GM20000 (cell line): ENCODE results near the gene KIF9.
A peak's percentile ranks its signal among the peaks of the same experiment; 100 is the strongest.

Experiments
- DNase-seq: peaks from one replicate; pipeline ENCODE4 v3.0.0; 2012; ENCODE audit warnings: low spot score
- CTCF ChIP-seq: IDR thresholded peaks from 2 replicates; pipeline ENCODE4 v1.5.1; 2012; ENCODE audit warnings: mild to moderate bottlenecking, control low read depth; ENCODE audit errors: extremely low read depth, missing control alignments

The KIF9 gene

DNA sequence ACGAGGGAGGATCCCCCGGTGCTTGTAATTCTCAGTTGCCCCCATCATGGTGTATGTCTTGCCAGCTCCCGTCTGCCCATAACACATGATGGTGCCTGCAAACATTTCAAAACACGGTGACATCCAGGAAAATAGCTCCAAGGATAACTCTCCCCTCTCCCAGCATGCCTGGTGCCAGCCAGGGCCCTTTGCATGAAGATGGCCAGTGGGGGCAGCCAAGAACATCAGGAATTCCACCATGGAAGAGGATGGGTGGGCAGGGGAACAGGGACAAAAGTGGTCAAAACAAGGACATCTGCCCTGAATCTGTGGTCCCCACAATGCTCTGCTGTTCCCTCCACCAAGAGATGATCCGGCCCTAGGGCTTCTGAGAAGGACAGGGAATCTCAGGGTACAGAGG is 9.0 kb downstream of the KIF9 start:
- DNase-seq, result no peak
- TF ChIP-seq CTCF, result peak; percentile 5

GRCh38 chr3:47270526-47270925 is 12.1 kb downstream of the KIF9 start:
- no peak for TF ChIP-seq CTCF

DNA sequence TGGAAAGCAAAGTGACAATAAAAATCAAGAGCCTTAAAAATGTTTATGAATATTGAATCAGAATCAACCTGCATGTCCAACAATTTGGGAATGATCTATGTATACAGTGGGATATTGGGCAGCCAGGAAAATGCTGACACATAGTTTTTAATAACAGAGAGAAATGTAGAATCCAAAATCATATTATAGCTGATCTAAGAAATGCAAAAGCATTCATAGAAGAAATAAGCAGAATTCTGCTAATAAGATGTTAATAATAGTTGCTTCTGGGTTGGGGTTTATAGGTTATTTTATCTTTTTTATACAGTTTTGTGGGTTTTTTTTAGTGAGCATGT is 15.1 kb downstream of the KIF9 start:
- no peak for DNase-seq
- TF ChIP-seq CTCF, result no peak

More at GRCh38 chr3:47270526-47270925, 12.1 kb downstream of the KIF9 start:
- DNase-seq, result no peak

DNA sequence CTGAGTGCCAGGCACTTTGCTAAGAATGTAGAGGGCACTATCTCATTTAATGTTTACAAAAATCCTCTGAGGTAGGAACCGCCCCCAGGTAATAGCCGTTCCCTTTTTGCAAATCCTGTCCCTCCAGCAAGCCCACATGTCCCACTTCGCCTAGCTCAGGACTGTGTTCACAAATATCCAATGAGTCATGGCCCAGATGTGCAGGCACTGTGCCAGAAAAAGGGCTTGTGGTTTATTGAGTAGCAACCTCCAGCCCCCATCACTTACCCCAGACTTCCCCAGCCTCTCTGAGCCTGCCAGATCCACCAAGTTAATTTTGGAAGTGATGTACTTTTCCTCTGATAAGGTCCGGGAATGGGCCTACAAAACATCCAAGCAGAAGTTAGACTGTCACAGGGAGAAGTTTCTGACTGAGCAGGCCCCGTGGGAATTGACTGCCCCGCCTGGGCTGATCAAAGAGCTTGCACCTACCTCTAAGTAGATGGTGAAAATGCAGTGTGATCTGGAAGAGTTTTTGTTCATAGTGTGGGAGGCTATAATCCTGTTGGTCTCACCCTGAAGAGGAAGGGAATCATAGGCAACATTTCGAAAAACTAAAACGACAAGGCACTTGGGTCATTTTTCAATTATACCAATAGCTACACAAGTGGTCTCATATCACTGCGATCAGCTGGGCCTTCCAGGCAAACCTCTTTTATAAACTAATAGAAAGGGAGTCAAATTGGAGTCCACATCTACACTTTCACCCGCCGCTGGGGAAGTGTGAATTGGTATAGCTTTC is 15.7 kb downstream of the KIF9 start:
- no peak for TF ChIP-seq CTCF
- peak; percentile 58 for DNase-seq

GRCh38 chr3:47265725-47266428 is 16.7 kb downstream of the KIF9 start:
- DNase-seq, result no peak
- no peak for TF ChIP-seq CTCF

DNA sequence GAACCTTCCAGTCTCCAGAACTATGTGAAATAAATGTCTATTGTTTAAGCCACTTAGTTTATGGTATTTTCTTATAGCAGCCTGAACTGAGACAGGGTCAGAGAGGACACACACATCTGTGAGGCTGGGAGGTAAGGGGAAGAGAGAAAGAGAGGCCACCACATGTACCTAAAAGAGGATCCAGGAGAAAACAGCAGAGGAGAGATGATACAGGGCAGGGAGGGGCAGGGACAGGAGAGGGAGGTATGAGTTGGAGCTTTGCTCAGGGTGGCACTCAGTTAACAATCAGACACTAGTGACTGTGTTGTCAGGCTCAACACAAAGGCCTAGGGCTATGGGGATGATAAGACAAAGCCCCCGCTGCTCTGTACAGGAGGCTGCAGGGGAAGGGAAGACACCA is 17.6 kb downstream of the KIF9 start:
- TF ChIP-seq CTCF, result no peak

DNA sequence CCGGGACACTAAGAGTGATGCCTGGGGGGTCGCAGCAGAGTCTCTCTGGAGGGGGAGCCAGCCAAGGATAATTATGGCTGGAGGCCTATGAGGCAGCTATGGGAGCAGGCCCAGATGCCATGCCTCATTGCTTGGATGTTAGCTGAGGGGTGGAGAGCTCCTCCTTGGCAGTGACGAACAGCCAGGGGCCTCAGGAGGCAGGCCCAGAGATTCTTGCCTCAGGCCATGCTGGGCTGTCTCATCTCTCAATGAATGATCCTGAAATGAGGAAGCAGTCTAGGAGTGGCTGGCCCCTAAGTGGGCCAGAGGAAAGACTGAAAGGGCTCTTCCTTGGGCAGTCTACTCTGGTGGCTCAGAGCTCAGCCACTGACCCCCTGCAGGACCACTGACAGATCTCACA is 21.3 kb downstream of the KIF9 start:
- no peak for TF ChIP-seq CTCF
- DNase-seq, result no peak

More for the DNA sequence above, 17.6 kb downstream of the KIF9 start:
- DNase-seq, result no peak
